OCI-LY3 (cell line): ENCODE results near the gene TSC22D3.

Experiments
- EZH2phosphoT487 ChIP-seq: fragments of 200-600 bp; shearing (Covaris generic); IDR thresholded peaks from 2 replicates; pipeline ENCODE4 v1.6.1; 2018; ENCODE audit warnings: antibody characterized with exemption, mixed run types, low read depth
- TF ChIP-seq, protein P1 (sequence below): fragments of 200-600, 300-600 bp; sonication (generic); IDR thresholded peaks from 2 replicates; pipeline ENCODE4 v1.5.1; 2014; ENCODE audit warnings: antibody characterized with exemption, low read length, low read depth

DNA sequence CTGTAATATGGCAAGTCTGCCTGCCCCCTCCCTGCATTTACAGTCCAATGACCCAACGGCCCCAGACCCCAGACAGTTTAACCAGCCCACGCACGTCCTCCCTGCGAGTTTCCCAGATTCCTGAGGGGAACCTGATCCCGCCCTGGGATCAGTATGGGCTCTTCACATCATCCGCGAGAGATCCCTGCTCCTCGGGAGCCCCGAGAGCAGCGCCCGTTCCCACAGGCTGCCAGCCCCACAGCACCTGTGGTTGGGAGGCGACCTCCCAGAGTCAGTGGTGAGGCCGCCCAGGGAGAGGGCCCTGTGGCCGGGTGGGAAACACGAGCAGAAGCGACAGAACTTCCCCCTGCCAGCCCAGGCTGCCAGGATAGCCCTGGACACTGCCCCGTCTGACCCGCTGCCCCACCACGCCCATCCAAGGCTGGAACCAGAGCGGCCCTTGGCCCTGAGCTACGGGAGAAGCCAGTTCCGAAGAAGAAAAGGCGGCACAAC, 32.8 kb downstream of the TSC22D3 start:
- TF ChIP-seq, protein P1, sequence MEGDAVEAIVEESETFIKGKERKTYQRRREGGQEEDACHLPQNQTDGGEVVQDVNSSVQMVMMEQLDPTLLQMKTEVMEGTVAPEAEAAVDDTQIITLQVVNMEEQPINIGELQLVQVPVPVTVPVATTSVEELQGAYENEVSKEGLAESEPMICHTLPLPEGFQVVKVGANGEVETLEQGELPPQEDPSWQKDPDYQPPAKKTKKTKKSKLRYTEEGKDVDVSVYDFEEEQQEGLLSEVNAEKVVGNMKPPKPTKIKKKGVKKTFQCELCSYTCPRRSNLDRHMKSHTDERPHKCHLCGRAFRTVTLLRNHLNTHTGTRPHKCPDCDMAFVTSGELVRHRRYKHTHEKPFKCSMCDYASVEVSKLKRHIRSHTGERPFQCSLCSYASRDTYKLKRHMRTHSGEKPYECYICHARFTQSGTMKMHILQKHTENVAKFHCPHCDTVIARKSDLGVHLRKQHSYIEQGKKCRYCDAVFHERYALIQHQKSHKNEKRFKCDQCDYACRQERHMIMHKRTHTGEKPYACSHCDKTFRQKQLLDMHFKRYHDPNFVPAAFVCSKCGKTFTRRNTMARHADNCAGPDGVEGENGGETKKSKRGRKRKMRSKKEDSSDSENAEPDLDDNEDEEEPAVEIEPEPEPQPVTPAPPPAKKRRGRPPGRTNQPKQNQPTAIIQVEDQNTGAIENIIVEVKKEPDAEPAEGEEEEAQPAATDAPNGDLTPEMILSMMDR: no peak
- no peak for TF ChIP-seq EZH2phosphoT487
